ENCODE results near the gene NDUFS7.

NDUFS7 gene

GRCh38 chr19:1386945-1387683, 3.4 kb downstream of the NDUFS7 start:
- DNase-seq, result no peak

DNA sequence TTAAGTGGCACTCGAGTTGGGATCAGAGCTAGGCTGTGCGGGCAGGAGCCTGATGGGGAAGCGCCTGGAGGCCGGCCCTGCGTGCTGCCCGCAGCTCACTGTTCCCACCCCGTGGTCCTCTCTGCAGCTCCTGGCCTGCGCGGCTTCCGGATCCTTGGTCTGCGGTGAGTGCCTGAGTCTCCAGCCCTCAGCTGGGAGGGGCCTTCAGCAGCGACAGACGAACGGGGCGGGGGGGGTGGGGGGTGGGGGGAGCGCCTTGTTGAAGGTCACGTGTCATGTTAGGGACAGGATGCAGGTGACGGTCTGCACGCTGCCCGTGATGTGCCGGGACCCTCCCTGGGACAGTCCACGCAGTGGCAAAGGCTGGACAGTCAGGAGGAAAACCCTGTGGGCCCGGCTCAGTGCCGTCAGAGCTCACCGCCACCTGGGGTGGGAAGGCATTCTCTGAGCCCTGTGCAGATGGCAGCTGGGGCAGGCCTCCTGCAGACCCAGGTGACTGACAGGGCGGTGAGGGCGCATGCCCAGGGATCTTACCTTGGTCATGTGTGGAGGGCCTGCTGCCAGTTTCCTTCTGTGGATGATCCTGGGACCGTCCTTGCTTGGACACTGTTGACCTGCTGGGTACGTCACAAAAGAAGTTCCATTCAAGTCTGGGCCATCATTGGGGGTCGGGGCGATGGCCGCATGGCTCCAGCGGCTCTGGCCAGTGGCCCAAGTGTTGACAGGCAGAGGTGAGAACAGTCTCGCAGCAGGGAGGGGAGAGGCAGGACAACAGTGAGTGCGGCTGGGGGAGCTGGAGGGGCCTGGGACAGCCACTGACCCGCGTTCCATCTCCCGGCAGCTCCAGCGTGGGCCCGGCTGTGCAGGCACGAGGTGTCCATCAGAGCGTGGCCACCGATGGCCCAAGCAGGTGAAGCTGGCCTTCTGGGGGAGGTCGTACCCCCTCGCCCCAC, 4.3 kb downstream of the NDUFS7 start:
- no peak for DNase-seq

DNA sequence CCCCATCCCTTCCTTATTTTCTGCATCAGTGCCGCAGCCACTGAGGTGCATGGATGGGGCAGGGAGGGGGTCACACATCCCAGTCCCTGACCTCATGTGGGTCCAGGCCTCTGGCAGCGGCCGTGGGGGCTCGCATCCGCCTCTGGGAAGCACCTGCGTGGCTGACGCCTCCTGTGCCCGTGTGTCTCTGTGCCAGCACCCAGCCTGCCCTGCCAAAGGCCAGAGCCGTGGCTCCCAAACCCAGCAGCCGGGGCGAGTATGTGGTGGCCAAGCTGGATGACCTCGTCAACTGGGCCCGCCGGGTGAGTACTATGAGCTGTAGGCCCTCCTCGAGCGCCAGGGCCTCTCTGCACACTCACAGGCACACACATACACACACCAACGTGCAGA, 4.9 kb downstream of the NDUFS7 start:
- DNase-seq, result no peak

DNA sequence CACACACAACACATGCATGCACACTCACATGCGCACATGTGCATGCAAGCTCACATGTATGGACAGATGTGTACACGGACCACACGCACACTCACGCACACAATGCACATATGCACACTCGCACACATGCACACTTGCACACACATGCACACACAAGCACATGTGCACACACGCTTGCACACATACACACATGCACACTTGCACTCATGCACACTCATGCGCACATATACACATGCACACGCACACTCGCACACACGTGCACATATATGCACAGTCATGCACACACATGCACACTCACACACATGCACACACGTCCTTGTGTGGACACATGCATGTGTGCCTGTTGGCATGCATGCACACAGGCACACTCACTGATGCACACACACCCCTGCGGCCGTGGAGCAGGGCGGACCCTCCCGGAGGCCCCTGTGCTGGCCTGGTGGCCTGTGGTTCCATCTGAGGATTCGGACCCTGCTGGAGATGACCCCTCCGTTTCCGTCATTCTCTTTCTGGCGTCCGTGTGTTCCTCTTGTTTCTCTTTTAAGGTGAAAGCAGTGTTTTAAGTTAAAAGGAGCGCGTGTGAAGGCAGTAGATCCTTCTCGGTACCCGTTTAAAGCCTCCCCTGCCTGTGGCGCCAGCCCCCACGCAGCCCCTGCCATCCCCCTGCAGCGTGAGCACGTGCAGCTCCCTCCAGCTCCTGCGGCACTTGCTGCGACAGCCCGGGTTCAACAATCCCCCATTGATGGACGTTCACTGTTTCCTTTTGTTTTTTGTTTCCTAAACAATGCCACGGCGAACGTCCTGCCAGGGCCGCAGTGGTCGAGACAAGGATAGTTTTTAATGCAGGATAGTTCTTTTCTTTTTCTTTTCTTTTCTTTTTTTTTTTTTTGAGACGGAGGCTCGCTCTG, 5.6 kb downstream of the NDUFS7 start:
- no peak for DNase-seq

DNA sequence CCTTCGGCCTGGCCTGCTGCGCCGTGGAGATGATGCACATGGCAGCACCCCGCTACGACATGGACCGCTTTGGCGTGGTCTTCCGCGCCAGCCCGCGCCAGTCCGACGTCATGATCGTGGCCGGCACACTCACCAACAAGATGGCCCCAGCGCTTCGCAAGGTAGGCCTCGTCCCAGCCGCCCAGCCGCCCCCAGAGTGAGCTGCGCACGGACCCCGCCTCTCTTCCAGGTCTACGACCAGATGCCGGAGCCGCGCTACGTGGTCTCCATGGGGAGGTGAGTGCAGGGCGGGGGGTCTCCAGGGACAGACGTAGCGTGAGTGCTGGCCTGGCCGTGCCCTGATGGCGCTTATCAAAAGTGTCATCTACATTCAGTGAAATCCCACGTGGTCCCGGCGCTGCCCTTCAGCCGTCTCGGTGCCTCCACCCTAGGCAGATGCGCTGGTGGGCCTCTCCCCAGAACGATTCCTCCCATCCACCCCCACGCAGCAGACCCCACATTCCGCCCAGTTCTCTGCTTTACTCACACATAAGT, 7.2 kb downstream of the NDUFS7 start:
- no peak for DNase-seq

DNA sequence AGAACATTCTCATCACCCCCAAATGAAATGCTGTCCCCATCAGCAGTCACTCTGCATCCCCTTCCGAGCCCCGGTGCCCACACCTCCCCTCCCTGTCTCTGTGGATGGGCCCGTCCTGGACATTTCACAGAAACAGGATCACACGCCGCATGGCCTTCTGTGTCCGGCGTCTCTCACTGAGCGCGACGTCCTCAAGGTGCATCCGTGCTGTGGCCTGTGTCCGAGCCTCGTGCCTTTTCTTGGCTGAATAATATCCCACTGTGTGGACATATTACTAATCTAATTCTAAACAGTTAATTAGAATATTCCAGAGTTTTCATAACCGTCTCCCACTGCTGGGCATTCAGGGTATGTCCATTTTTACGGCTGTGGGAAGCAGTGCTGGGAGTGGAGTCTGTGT, 8.7 kb downstream of the NDUFS7 start:
- DNase-seq, result no peak

GRCh38 chr19:1392939-1393530, 9.3 kb downstream of the NDUFS7 start:
- no peak for DNase-seq

DNA sequence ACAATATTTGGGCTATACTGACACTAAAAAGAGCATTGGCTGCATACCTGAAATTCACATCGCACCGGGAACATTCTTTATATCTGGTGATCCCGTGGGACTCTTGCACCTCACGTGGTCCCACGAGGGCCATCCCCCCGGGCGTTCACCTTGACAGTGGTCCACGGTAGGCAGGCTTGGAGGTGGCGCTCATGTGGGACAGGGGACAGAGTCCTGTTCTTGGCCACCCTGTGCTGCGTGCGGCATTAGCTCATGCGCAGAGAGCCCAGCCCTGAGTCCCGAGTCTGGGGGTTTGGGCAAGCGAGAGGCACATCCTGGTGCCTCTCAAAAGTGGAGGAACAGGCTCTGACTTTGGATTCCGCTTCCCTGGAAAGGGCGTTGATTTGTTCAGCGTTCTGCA, 10.1 kb downstream of the NDUFS7 start:
- no peak for DNase-seq

DNA sequence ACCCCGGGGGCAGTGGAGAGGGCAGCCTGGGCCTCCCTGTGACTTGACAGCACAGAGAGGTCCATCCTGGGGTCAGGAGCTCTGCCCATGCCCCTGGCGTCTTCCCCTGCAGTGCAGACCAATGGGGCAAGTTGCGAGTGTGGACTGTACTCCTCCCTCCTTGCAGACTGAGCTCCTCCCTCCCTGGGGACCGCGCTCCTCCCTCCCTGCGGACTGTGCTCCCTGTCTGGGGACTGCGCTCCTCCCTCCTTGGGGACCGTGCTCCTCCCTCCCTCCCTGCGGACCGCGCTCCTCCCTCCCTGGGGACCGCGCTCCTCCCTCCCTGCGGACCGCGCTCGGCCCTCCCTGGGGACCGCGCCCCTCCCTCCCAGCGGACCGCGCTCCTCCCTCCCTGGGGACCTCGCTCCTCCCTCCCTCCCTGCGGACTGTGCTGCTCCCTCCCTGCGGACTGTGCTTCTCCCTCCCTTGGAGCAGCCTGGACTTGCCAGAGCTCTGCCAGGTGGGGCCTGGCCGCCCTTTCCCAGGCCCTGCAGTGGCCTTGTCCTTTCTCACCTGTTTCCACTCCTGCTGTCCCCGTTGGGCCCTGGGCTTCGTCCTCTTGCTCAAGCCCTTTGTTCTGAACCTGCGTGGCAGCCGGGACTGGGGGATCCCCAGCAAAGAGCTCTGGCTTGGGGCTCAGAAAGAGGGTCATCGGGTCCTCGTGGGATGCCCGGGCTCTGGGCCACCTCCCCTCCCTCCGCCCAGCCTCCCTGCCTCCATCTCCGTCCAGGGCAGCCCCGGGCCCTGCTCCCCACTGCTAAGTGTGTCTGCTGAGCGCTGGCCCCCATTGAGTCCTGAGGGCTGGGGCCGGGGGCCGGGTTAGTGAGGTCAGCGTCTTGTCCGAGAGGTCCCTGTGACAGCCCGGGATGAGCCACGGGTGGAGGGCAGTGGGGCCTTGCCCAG, 10.8 kb downstream of the NDUFS7 start:
- no peak for DNase-seq

- DNase-seq, result no peak
Observed at GRCh38 chr19:1395194-1396018, 11.7 kb downstream of the NDUFS7 start.

GRCh38 chr19:1396019-1396767, 12.5 kb downstream of the NDUFS7 start:
- no peak for DNase-seq

- DNase-seq, result no peak
Observed at GRCh38 chr19:1396768-1397679, 13.3 kb downstream of the NDUFS7 start.

DNA sequence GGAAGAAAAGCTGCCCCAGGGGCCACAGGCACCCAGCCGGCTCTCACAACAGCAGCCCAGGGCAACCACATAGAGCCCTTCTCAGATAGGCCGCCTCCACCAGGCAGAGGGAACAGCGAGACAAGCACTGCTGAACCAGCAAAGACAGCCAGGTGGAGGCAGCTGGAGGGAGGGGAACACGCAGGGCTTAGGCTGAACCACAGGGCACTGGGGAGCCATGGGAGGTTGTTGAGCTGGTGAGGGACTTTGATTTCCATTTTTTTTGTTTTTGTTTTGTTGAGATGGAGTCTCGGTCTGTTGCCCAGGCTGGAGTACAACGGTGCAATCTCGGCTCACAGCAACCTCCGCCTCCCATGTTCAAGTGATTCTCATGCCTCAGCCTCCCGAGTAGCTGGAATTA, 14.1 kb downstream of the NDUFS7 start:
- no peak for DNase-seq

DNA sequence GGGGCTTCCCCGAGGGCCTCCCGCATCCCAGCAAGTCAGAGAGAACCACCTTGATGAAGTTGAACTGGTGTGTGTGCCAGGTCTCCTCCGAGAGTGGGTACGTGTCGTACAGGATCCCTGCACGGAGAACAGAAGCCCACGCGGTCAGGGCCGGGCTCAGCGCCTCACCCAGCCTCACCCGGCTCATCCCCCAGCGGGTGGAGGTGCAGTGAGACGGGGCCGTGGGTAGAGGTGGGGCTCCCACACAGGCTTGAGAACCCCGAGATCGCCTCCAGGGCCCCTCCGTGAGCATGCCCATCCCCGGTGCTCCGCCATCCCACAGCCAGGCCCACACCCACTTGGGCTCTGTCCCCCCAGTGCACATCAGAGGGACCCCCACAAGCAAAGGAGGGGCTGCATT, 15.4 kb downstream of the NDUFS7 start:
- no peak for DNase-seq

DNA sequence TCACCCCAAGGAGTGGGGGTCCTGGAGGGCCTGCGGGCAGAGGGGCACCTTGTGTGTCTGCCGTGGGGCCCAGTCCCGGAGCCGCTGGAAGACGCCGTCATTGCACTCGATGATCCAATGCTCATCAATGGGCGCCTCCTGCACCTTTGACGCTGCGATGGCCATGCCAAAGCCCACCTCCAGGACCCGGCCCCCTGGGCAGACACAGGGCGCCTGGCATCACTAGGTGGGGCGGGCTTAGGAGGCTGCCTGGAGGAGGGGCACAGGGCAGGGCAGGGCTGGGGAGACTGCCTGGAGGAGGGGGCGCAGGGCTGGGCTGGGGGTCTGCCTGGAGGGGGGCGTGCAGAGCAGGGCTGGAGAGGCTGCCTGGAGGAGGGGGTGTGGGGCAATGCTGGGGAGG, 16.0 kb downstream of the NDUFS7 start:
- DNase-seq, result no peak

- no peak for DNase-seq
Observed at GRCh38 chr19:1400281-1401137, 16.8 kb downstream of the NDUFS7 start.

- DNase-seq, result peak; percentile 36
Observed at GRCh38 chr19:1401138-1401888, 17.6 kb downstream of the NDUFS7 start, which contains the start of gene GAMT. TSS of gene GAMT (minus strand) at chr19:1401542. CDS start at chr19:1401476, 66 bp downstream.

Measured in NCI-H446 treated with DMSO at 0.1 percent for 48 hours (cell line).